ENCODE results near the gene RGS14. TPM values are rescaled to one million over a fixed set of nuclear protein-coding genes. Genes with fewer than 3 reads are reported as not detected.
A peak's percentile ranks its signal among the peaks of the same experiment; 100 is the strongest.

RGS14 gene, protein sequence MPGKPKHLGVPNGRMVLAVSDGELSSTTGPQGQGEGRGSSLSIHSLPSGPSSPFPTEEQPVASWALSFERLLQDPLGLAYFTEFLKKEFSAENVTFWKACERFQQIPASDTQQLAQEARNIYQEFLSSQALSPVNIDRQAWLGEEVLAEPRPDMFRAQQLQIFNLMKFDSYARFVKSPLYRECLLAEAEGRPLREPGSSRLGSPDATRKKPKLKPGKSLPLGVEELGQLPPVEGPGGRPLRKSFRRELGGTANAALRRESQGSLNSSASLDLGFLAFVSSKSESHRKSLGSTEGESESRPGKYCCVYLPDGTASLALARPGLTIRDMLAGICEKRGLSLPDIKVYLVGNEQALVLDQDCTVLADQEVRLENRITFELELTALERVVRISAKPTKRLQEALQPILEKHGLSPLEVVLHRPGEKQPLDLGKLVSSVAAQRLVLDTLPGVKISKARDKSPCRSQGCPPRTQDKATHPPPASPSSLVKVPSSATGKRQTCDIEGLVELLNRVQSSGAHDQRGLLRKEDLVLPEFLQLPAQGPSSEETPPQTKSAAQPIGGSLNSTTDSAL
- total RNA-seq (2014; rRNA removed; shearing (Covaris generic)): 4.6 and 10.2 TPM in 2 replicates

DNA sequence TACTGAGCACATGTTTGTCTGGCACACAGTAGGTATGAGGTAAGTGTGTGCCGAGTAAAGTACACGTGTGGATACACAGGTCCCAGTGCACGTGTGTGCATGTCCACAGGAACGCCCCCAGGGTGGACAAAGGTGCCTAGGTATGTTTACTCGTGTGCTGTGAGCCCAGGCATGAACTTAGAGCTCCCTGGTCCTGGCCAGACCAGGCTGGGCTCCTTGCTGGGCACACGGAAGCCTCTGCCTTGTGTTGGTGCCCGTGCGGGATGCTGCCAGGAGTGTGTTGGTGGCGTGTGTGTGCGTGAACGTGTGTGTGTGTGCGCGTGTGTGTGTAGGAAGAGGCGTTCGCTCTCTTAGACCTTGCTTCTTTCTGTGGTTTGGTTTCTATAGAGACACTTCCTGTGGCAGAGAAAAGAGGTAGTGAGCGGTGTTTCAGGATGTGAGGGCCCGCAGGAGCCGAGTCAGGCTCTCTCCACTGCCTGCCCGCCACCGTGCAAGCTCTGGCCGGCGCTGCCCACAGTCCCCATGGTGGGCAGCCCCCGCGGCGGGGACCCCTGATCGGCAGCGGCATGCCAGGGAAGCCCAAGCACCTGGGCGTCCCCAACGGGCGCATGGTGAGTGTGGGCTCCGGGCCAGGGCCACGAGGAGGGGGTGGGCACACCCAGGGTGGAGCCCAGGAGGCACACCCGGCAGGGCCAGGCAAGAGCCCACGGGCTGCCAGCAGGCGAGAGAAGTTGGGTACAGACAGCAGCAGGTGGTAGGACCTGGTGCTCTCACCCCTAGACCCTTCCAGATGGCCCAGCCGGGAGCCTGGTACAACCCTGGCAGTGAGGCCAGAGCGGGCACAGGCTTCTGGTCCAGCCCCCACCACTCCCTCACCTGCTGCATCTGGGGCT, at the start of gene RGS14:
RGS14 (plus strand) TSS at position 466 of the 893 bp plus-strand sequence; CDS start at position 567, 101 bp downstream.
- peak; percentile 78 for DNase-seq (ENCODE audit: low read depth)

DNA sequence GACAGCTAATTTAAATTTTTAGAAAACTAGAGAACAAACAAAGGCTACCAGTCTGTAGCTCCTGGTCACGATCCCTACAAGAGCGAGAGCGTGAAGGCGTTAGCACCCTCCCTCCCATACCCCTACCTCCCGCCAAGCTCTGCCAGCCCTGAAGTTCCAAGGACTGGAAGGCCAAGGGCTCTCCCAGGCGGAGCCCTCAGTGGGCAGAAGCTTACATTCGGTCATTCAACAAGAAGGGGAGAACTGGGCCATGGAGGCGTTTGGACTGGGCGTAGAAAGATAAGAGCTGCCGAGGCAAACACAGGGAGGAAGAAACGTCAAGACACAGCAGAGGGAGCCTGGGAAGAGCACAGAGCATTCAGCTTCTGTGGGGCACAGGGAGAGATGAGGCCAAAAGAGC, 49.0 kb upstream of the RGS14 start:
- DNase-seq (ENCODE audit: low read depth): no peak

DNA sequence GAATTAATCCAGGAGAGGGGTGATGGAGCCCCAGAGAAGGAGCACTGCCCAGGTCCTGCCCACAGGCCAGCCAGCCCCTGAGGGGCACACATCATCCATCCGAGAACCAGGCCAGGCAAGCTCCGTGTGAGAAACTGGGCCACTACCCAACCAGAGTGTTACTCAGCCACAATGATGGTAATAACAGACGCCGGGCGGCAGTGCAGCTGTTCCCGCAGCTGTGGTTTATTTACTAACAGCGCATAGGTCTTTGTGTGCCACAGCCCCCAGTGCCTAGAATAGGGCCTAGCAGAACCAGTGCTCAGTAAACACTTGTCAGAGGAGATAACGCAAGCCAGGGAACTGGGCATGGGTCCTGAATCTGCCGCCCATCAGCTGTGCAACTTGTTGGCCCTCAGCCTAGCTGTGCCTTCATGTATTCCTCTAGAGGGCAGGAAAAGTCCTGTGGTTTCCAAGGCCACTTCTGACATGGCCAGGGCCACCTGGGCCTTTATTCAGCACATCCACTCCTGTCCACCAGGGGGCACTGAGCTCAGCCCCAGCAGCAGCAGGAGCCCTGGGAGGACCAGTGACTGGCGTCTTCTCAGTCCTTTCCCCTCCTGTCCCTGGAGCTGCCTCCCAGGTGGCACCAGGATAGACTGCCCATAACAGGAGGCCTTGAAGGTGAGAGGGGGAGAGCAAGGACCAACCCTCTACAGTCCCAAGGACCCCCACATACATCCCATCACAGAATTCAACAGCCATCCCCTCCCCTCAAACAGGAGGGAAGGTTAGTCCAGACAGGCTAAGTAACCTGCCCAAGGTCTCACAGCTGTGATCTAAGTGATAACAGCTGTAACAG, 48.2 kb upstream of the RGS14 start:
- peak; percentile 54 for DNase-seq (ENCODE audit: low read depth)

DNA sequence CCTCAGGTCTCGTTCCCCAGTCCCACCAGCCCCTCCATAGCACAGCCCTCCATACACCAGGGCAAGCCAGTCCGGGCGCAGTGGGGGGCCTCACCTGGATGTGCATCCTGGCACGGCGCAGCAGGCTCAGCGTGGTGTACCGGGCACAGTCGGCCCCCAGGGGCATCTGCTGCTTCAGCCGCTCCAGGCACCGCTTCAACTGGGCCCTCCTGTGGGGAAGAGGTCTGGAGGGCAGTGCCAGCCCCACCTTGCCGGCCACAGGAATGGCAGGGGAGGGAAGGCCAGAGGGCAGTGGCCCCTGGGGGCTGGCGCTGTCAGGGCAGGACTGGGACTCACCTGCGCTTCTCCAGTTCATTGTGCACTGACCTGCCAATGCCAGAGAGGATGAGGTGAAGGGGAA, 47.4 kb upstream of the RGS14 start:
- DNase-seq (ENCODE audit: low read depth): no peak

DNA sequence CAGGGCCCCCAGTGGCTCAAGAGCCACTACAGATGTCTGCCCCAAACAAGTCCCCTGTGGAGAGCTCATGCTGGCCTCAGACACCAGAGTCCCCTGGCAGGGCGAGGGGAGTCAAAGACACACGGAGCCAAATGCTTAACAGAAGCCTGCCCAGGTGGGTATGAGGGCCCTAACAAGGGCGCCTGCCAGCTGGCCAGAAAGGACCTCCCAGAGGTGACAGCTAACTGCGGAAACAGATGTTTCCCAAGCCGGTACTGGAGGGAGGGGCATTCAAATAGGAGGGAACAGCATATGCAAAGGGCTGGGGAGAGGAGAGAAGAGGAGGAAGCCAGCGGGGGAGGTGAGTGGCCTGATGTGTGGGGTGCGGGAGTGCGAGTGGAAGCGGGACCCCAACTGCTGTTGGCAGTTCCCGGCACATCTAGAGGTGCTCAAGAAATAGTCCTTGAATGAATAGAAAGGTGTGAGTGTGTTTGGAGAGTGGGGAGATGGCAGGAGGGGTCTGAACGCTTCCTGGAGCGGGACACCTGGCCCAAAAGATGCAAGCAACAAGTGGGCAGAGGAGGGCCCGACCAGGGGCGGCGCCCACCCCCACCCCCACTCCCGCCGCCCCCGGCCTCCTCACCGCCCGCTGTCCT, 46.9 kb upstream of the RGS14 start:
- DNase-seq (ENCODE audit: low read depth): peak; percentile 44

DNA sequence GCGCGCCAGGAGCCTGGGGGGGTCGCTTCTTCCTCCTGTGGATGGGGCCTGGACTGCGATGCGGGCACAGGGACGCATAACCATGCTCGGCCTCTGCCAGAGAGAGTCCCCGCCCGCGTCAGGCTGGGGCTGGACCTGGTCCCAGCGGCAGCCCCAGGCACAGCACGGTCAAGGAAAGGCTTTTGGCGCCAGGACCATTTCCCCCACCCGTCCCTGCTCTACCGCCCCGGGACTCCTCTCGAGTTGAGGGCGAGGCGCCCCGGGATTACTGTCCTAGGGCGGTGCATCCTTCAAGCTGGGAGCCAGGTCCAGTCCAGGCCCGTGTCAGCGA, 46.4 kb upstream of the RGS14 start:
- peak; percentile 28 for DNase-seq (ENCODE audit: low read depth)

DNA sequence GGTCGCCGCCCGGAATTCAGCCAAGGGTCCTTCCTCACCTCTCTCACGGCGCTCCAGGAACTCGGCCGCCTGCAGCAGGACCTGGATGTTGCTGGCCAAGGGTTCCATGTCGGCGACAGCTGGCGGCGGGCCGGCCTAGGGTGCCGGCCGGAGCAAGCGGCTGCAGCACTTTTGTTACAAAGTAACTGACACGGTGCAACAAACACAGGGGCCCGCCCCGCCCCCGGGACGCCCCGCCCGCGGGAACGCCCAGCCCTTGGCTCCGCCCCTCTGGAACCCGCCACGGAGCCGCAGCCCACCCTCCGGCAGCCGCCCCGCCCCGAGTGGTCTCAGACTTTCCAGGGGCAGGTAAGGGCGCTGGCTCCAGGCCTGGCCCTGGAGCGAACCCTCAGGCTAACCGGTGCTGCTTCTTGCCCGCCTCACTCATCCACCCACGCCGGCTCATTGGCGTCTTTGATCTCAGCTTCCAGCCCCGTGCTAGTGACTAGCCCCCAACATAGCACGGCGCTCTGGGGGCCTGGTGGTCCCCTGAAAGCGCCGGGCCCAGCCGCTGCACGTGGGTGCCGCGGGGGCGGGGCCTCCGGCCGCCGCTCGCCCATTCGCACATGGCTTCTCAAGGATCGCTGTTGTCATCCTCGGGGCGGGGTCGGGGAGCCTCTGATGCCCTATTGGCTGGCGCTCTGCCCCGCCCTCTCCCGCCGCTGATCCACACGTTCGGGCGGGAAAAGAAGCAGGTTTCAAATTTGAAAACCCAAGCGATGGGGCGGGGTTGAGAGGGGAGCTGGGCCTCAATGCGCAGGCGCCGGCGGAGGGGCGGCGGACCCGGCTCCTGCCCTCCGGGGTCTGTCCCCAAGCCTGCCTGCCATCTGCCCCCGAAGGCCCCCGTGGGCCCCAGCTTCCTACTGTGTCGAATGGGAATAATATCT, 45.7 kb upstream of the RGS14 start, which contains the start of gene MXD3:
MXD3 (minus strand) TSS at position 176 of the 926 bp plus-strand sequence; CDS start at position 108, 68 bp downstream.
- peak; percentile 95 for DNase-seq (ENCODE audit: low read depth)

DNA sequence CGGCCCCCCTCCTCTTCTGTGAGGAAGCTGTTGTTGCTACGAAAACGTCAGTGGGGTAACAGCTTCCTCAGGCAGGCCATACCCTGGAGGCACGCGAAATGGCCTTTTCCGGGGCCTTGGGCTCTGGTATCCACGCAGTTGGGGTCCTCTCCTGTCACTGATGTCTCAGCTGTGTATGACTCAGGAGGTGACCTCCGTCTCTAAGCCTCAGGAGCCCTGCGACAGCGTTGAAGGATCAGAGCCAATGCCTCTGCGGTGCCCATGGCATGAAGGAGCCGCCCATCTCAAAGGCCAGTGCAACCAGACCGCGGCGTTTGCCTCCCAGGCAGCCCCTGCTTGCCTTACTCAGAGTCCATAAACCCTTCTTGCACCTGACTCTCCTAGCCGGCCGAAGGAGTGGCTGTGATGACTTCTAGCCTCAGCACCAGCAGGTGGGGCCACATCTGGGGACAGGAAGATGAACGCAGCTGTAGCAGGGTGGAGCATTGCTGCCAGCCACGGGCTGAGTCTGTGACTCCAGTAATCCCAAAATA, 45.0 kb upstream of the RGS14 start:
- peak; percentile 63 for DNase-seq (ENCODE audit: low read depth)

DNA sequence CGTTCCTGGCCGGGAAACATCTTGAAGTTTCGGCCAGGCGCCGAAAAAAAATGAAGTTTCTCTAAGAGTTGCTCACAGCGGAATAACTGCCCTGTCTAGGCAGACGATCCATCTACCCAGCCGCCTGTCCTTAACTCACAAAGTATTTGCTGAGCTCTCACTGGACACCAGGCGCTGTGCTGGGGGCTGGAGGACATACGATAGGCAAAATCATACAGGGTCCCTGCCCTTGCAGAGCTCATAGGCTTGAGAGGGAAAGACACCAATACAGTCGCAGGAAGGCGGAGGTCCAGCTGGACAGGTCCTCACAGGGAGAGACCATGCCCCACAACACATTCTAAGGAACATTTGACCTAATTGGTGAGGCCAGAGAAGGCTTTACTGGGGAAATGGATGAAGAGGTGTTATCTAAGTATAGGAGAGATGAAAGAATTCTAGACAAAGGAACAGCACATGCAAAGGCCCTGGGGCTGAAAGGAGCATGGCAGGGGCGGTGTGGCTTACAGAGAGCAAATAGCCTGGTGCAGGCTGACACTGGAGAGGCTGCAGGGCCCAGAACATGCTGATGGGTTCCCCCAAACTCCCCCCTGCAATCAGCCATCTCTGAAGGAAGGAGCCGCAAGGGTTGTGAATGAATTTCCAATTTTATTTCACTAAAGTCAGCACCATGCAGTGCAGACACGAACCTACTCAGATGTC, 44.0 kb upstream of the RGS14 start:
- DNase-seq (ENCODE audit: low read depth): no peak

DNA sequence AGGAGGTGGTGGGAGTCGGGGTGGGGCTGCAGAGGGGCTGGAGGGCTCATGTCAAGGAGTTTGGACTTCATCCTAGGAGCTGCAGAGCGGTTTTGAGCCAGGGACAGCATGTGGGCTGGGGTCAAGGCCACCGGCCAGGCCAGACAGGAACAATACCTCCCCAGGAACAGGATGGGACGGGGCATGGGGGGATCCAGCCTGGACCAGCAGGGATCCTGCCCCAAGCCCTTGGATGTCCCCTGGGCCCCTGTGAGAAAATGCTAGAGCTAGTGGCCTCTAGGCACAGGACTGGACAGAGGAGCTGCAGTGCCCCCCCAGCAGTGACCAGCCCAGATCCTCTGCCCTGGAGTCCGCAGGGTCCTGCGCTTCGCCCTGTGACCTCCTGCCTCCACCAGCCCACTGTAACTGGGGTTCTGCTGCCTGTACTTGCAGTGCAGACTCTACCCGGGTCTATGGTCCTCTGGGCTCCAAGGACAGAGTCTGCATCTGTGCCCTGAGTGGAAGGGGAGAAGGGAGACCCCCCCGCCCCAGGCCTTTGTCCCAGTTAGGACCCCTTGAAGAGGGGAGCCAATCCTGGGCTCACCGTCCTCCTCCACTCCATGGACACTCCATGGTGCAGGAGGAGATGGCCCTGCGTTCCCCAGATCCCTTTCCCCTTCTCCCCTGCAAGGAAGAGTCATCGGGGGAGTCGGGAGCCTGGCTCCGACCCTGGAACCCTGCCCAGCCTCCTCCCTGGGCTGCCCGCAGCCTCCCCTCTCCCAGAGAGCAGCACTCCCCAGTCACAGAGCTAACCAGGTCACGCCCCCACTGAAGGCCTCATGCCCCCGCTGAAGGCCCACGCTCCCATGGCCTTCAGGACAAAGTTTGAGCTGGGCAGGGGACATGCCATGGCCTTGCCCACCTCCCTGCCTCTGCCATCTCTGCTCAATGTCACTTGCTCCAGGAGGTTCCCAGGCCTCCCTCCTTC, 43.1 kb upstream of the RGS14 start:
- no peak for DNase-seq (ENCODE audit: low read depth)

DNA sequence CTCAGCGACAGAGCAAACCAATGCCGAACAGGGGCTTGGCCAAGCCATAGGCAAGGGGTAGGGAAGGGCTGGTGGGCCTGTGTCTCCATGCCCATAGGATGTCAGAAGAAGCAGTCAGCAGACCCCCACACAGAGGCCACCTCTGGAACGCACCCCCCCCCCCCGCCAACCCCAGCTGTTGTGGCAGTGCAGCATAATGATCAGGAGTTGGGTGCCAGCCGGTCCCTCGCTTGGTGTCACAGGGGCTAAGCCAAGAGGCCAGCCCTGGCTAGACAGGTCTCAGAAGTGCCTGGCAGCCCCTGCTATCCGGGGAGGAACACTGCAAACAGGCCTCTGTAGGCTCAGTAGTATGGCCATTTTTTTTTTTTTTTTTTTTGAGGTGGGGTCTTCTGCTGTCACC, 42.3 kb upstream of the RGS14 start:
- DNase-seq (ENCODE audit: low read depth): no peak

DNA sequence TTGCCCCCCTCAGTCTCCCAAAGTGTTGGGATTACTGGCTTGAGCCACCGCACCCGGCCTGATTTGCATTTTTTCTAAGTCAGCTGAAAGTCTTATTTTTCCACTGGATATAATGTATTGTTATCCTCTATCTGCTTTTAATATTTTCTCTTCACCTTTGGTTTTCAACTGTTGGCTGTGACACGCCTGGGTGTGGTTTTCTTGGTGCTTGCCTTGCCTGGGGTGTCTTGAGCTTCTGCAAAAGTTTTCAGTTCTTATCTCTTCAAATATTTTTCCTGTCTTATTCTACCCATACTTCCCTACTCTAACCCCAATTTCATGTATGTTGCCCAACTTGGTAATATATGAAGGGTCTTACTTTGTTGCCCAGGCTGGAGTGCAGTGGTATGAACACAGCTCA, 41.7 kb upstream of the RGS14 start:
- no peak for DNase-seq (ENCODE audit: low read depth)

DNA sequence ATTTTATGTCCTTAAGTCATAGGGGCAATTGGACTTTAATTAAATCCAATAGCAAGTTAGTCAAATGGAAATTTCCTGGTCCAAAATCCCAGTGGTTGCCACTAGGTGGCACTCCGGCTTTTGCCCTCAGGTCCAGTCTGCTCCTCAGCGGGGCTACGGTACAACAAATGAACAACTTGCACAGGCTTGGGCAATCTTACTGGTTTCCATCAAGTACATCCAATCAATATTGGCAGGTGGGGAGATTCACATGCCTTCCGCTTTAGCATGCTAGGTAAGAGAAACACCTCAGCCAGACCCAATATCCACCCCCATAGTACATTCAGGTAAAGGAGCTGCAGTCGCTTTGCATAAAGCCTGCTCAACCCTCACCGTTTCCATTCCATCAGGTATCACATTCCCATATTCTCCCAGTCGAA, 39.8 kb upstream of the RGS14 start:
- peak; percentile 63 for DNase-seq (ENCODE audit: low read depth)

DNA sequence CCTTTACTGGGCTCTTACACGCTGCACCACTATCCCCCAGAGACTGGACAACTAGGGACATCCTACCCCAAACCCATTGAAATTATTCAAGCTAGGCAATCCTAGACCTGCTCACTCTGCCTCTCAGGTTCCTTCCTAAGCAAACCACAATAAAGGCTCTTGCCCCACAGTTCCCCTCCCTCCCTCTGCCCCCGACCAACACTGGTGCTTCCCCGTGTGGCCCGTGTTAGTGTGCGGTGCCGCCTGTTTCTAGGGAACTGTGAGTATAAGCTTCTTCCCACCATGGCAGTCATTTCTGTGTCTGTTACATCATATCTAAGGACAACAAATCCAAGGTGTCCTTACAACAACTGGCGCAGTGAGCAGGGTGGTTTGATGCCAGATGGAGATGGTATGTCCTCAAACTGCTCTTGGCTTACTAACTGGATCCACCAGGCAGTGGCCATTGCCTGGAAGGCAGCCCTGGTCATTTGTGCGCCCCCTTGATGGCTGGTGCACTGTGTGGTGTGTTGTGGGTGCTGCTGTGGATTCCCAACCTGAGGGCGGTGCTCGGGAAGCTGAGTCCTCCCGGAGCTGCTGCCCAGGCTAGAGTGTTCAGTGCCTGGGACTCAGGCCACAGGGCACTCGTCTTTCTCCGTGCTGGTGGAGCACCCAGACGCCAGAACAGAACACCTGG, 37.7 kb upstream of the RGS14 start:
- DNase-seq (ENCODE audit: low read depth): no peak

DNA sequence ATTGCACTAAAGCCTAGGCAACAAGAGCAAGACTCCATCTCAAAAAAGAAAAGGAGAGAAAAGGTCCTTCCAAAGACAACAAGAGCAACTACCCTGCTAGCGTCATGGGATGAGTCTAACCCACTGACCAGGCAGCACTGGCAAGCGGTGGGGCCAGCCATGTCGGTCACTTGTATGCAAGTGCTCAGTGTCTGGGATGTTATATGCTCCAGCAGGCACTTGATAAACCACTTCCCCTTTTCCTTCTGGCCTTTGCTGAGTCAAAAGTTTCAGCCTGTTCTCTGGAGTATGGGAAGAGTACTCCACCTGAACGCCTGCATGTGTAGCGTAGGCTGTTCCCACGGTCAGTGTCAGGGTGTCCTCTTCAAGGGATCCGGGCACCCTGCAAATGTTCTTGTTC, 36.8 kb upstream of the RGS14 start:
- no peak for DNase-seq (ENCODE audit: low read depth)

DNA sequence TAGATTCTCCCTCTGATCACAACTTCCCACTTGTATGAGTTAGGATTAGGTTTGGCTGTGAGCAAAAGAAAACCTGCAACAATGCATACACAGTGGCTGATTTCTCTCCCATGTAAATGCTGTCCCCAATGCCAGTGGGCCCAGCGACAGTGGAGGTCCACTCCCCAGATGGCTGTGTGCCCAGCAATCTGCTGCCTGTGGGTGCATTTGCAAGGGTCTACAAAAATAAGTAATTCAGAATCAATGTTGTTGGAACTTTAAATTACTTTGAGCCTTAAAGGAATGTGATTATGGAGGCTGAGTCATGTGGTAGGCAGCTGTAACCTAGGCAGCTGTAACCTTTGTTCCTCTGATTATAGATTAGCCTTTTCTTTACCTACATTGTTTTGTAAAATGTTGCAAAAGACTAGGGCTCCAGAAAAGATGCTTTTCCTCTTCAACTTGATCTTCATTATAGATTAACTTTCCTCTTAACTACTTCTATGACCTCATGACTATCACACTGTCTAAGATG, 31.8 kb upstream of the RGS14 start:
- no peak for DNase-seq (ENCODE audit: low read depth)
